ENCODE measurements around the gene UCP2. TPM values are rescaled to one million over a fixed set of nuclear protein-coding genes. Genes with fewer than 3 reads are reported as not detected.

UCP2 gene, protein sequence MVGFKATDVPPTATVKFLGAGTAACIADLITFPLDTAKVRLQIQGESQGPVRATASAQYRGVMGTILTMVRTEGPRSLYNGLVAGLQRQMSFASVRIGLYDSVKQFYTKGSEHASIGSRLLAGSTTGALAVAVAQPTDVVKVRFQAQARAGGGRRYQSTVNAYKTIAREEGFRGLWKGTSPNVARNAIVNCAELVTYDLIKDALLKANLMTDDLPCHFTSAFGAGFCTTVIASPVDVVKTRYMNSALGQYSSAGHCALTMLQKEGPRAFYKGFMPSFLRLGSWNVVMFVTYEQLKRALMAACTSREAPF
- polyA plus RNA-seq = 10 to 100 TPM; 26.4 to 49.8 (median 36.2) TPM
- long read RNA-seq, donor 1, transcript UCP2-201 (8 exons, 2,113 nt) = major isoform, 12 of 12 reads
- long read RNA-seq, donor 1, partial matches to known transcripts = 0 of 12 reads
- long read RNA-seq, donor 1, other reads (novel, unspliced or antisense) = 0 of 12 reads
- long read RNA-seq, donor 2, partial matches to known transcripts = 0 of 3 reads
- long read RNA-seq, donor 2, other reads (novel, unspliced or antisense) = 0 of 3 reads
- long read RNA-seq, donor 3, transcript UCP2-201 (8 exons, 2,113 nt) = major isoform, 6 of 11 reads
- long read RNA-seq, donor 3, partial matches to known transcripts = 0 of 11 reads
- long read RNA-seq, donor 3, other reads (novel, unspliced or antisense) = 0 of 11 reads
- long read RNA-seq, donor 4 = 0 reads
- long read RNA-seq, donor 5, partial matches to known transcripts = 0 of 2 reads
- long read RNA-seq, donor 5, other reads (novel, unspliced or antisense) = 0 of 2 reads
- long read RNA-seq, donor 6, transcript UCP2-201 (8 exons, 2,113 nt) = major isoform, 6 of 6 reads
- long read RNA-seq, donor 6, partial matches to known transcripts = 0 of 6 reads
- long read RNA-seq, donor 6, other reads (novel, unspliced or antisense) = 0 of 6 reads
- long read RNA-seq, donor 7 = 0 reads
- long read RNA-seq, donor 8, transcript UCP2-201 (8 exons, 2,113 nt) = major isoform, 5 of 5 reads
- long read RNA-seq, donor 8, partial matches to known transcripts = 0 of 5 reads
- long read RNA-seq, donor 8, other reads (novel, unspliced or antisense) = 0 of 5 reads
- long read RNA-seq, donor 9, partial matches to known transcripts = 0 of 2 reads
- long read RNA-seq, donor 9, other reads (novel, unspliced or antisense) = 0 of 2 reads
- long read RNA-seq, donor 10, transcript UCP2-201 (8 exons, 2,113 nt) = major isoform, 14 of 16 reads
- long read RNA-seq, donor 10, partial matches to known transcripts = 0 of 16 reads
- long read RNA-seq, donor 10, other reads (novel, unspliced or antisense) = 0 of 16 reads

DNA sequence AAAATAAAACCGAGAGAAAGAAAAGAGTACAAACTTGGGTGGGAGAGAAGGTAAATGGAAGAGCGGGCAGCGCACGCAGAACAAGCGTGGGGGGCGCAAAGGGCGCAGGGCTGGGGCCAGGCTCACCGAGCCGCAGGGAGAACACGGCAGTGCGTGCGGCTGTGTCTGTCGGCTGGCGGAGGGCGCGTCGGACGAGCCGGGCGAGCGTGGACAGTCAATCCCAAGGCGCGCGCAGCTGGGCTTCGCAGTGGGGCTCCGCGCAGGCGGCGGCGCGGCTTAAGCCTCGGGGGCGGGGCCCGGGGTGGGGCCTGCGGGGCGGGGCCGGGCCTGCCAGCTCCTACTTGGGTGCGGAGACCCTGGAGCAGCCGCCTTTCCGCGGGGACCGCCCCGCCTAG is at the start of gene UCP2:
Gene UCP2, minus strand, starts transcription at position 249 of the 395 bp plus-strand sequence. CDS start 4,465 bp downstream, outside the sequence.
- 0 to 2% (median 0%) methylated on average over 13 to 43 of the region's 43 CpGs for WGBS, 3 donors
- H3K36me3 ChIP-seq (ENCODE audit: control insufficient read depth in 3 of 3, insufficient read depth in 2 of 3, low read depth in 1 of 3, low read length in 3 of 3) = peaks cover 0 to 33% (median 2%) of the 10 kb centered on the region in 3 donors
- no peaks in the 10 kb centered on the region for H3K9me3 ChIP-seq (ENCODE audit: control insufficient read depth in 2 of 2, insufficient read depth in 1 of 2, low read depth in 1 of 2, low read length in 1 of 2)
- no peaks in the 10 kb centered on the region for H3K27me3 ChIP-seq (ENCODE audit: control insufficient read depth in 3 of 3, insufficient read depth in 3 of 3, low read length in 3 of 3)
- peak within 1 kb of the TSS; percentile 78 to 95 (median 94) for H3K27ac ChIP-seq (ENCODE audit: low read depth in 1 of 3, low read length in 2 of 3)
- no peak for FAIRE-seq
- peak within 1 kb of the TSS; percentile 46 to 77 (median 66) for H3K4me3 ChIP-seq (ENCODE audit: low read depth in 1 of 3, low read length in 3 of 3)
- peak in 1 of 2 donors; percentile 85 for DNase-seq
- peaks cover 0 to 23% (median 0%) of the 10 kb centered on the region in 3 donors for H3K4me1 ChIP-seq (ENCODE audit: control insufficient read depth in 3 of 3, insufficient read depth in 2 of 3, low read depth in 1 of 3, low read length in 2 of 3)

- DNase-seq (no peak), FAIRE-seq (no peak)
- Histone ChIP-seq H3K27ac (ENCODE audit: low read depth in 1 of 3, low read length in 2 of 3) (peak overlapping the region in 1 of 3 donors; percentile 8), H3K4me1 (ENCODE audit: control insufficient read depth in 3 of 3, insufficient read depth in 2 of 3, low read depth in 1 of 3, low read length in 2 of 3) (no peaks in the 10 kb centered on the region), H3K9me3 (ENCODE audit: control insufficient read depth in 2 of 2, insufficient read depth in 1 of 2, low read depth in 1 of 2, low read length in 1 of 2) (no peaks in the 10 kb centered on the region), H3K4me3 (ENCODE audit: low read depth in 1 of 3, low read length in 3 of 3) (no peak overlapping the region), H3K27me3 (ENCODE audit: control insufficient read depth in 3 of 3, insufficient read depth in 3 of 3, low read length in 3 of 3) (no peaks in the 10 kb centered on the region), H3K36me3 (ENCODE audit: control insufficient read depth in 3 of 3, insufficient read depth in 2 of 3, low read depth in 1 of 3, low read length in 3 of 3) (peaks cover 0 to 51% (median 4%) of the 10 kb centered on the region in 3 donors)
- 80 to 88% (median 82%) methylated on average over 9 of the region's 9 CpGs for WGBS, 3 donors
Measured at GRCh38 chr11:74030723-74031676, 48.4 kb upstream of the UCP2 start.

DNA sequence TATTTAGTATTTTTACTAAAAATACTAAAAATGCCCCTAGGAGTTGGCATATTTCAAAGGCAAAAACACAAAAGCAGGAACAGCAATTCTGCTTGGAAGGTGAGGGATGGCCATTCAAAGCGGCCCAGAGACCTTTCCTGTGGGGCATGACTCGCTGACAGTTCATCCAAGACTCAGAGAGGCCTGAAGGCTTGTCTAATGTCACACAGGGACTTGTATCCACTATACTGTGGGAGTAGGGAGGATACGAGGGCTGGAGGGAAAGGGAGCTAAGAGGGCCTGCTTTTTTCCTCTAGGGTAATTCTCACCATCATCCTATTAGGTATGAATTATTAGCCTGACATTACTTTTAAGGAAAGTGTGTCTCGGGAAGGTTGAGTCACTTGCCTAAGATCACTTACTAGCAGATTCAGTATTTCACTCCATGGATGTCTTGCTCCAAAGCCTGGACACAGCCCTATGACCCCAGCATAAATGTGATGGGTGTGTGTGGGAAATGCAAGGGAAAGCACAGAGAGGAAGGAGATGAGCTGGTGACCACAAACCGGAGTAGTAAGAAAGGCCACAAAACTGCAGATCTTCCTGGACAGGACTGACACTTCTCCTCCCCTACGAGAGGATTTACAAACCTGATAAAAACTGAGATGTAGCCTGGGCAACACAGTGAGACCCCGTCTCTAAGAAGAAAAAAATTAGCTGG is 43.0 kb upstream of the UCP2 start:
- 86 to 93% (median 89%) methylated on average over 7 of the region's 7 CpGs for WGBS, 3 donors
- no peak overlapping the region for H3K27ac ChIP-seq (ENCODE audit: low read depth in 1 of 3, low read length in 2 of 3)
- FAIRE-seq (no peak), DNase-seq (no peak)
- H3K4me3 ChIP-seq (ENCODE audit: low read depth in 1 of 3, low read length in 3 of 3) = no peak overlapping the region
- H3K4me1 ChIP-seq (ENCODE audit: control insufficient read depth in 3 of 3, insufficient read depth in 2 of 3, low read depth in 1 of 3, low read length in 2 of 3) = peaks cover 0 to under 1% (median 0%) of the 10 kb centered on the region in 3 donors
- H3K9me3 ChIP-seq (ENCODE audit: control insufficient read depth in 2 of 2, insufficient read depth in 1 of 2, low read depth in 1 of 2, low read length in 1 of 2) = no peaks in the 10 kb centered on the region
- no peaks in the 10 kb centered on the region for H3K27me3 ChIP-seq (ENCODE audit: control insufficient read depth in 3 of 3, insufficient read depth in 3 of 3, low read length in 3 of 3)
- H3K36me3 ChIP-seq (ENCODE audit: control insufficient read depth in 3 of 3, insufficient read depth in 2 of 3, low read depth in 1 of 3, low read length in 3 of 3) = peaks cover 0 to 30% (median 2%) of the 10 kb centered on the region in 3 donors

- peaks cover 0 to 24% (median 2%) of the 10 kb centered on the region in 3 donors for H3K36me3 ChIP-seq (ENCODE audit: control insufficient read depth in 3 of 3, insufficient read depth in 2 of 3, low read depth in 1 of 3, low read length in 3 of 3)
- H3K9me3 ChIP-seq (ENCODE audit: control insufficient read depth in 2 of 2, insufficient read depth in 1 of 2, low read depth in 1 of 2, low read length in 1 of 2) = no peaks in the 10 kb centered on the region
- FAIRE-seq = no peak
- no peaks in the 10 kb centered on the region for H3K27me3 ChIP-seq (ENCODE audit: control insufficient read depth in 3 of 3, insufficient read depth in 3 of 3, low read length in 3 of 3)
- no peak overlapping the region for H3K4me3 ChIP-seq (ENCODE audit: low read depth in 1 of 3, low read length in 3 of 3)
- peak in 1 of 2 donors; percentile 45 for DNase-seq
- WGBS, 3 donors = 53 to 59% (median 59%) methylated on average over 2 of the region's 2 CpGs
- H3K27ac ChIP-seq (ENCODE audit: low read depth in 1 of 3, low read length in 2 of 3) = no peak overlapping the region
- H3K4me1 ChIP-seq (ENCODE audit: control insufficient read depth in 3 of 3, insufficient read depth in 2 of 3, low read depth in 1 of 3, low read length in 2 of 3) = peaks cover 6 to 9% (median 7%) of the 10 kb centered on the region in 3 donors
Measured at GRCh38 chr11:74024261-74025029, 41.8 kb upstream of the UCP2 start.

DNA sequence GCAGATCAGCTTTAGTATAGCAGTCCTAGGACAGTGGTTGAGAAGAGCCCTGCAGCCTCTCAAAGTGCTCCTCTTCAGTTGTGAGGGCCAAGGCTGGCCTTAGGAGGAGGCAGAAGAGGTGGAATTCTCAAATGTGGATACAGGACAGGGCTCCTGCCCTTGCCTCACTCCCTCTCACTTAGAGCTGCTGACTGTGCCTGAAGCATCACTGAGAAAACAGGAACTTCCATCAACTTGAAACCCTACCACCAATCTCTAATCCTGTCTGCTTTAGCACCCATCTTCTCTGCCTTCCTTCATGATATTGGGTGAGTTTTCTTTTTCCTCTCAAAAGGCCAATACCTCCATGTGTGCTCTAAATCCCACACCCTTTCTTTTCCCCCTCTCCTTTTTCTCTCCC is 40.6 kb upstream of the UCP2 start:
- Histone ChIP-seq H3K4me3 (ENCODE audit: low read depth in 1 of 3, low read length in 3 of 3) (no peak overlapping the region), H3K9me3 (ENCODE audit: control insufficient read depth in 2 of 2, insufficient read depth in 1 of 2, low read depth in 1 of 2, low read length in 1 of 2) (no peaks in the 10 kb centered on the region), H3K27me3 (ENCODE audit: control insufficient read depth in 3 of 3, insufficient read depth in 3 of 3, low read length in 3 of 3) (no peaks in the 10 kb centered on the region), H3K27ac (ENCODE audit: low read depth in 1 of 3, low read length in 2 of 3) (peak overlapping the region in 1 of 3 donors; percentile 29), H3K36me3 (ENCODE audit: control insufficient read depth in 3 of 3, insufficient read depth in 2 of 3, low read depth in 1 of 3, low read length in 3 of 3) (peaks cover 0 to 17% (median 2%) of the 10 kb centered on the region in 3 donors), H3K4me1 (ENCODE audit: control insufficient read depth in 3 of 3, insufficient read depth in 2 of 3, low read depth in 1 of 3, low read length in 2 of 3) (peaks cover 13 to 18% (median 17%) of the 10 kb centered on the region in 3 donors)
- DNase-seq (no peak), FAIRE-seq (no peak)

DNA sequence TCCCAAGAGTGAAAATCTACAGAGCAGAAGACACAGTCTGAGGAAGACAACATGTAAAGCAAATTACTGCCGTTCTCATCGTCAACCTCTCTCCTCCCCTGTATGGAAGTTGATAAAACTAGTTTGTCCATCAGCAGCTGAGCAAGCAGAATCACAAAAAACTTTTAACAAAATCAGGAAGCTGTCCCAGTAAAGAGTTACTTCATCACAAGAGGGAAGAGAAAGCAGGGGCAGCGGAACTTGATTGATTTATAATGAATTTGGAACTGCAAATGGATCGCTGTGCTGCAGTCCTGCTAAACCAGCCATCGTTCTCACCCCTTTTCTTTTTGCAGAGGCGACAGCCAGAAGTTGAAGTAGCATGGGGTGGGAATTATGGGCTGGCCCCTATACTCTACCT is 39.9 kb upstream of the UCP2 start:
- H3K4me1 ChIP-seq (ENCODE audit: control insufficient read depth in 3 of 3, insufficient read depth in 2 of 3, low read depth in 1 of 3, low read length in 2 of 3) = peaks cover 15 to 23% (median 22%) of the 10 kb centered on the region in 3 donors
- 84 to 99% (median 98%) methylated on average over 6 of the region's 6 CpGs for WGBS, 3 donors
- FAIRE-seq (no peak), DNase-seq (no peak)
- no peak overlapping the region for H3K4me3 ChIP-seq (ENCODE audit: low read depth in 1 of 3, low read length in 3 of 3)
- H3K27ac ChIP-seq (ENCODE audit: low read depth in 1 of 3, low read length in 2 of 3) = peak overlapping the region in 1 of 3 donors; percentile 29
- H3K27me3 ChIP-seq (ENCODE audit: control insufficient read depth in 3 of 3, insufficient read depth in 3 of 3, low read length in 3 of 3) = no peaks in the 10 kb centered on the region
- no peaks in the 10 kb centered on the region for H3K9me3 ChIP-seq (ENCODE audit: control insufficient read depth in 2 of 2, insufficient read depth in 1 of 2, low read depth in 1 of 2, low read length in 1 of 2)
- H3K36me3 ChIP-seq (ENCODE audit: control insufficient read depth in 3 of 3, insufficient read depth in 2 of 3, low read depth in 1 of 3, low read length in 3 of 3) = peaks cover 0 to 15% (median 0%) of the 10 kb centered on the region in 3 donors

Measured in small intestine (tissue), 16 donors.